T-cell (primary cell): Measurements from ENCODE around the gene ESRRG. TPM values are rescaled to one million over a fixed set of nuclear protein-coding genes. Genes with fewer than 3 reads are reported as not detected.
"Not testable (repeated sequence)": the region's sequence is repeated elsewhere in the genome, so short reads cannot be mapped to it uniquely, and the experiment has no call there.

Source experiments
- ATAC-seq, 4 experiments: fragments of 200-7000 bp in 3 of 4; fragments of 150-1000 bp in 1 of 4; cut with Tn5 transposase; replicated peaks in 1 of 4; 1 replicate in 3 of 4; 2 replicates in 1 of 4; pipeline ENCODE4 v1.10.0; 2021; ENCODE audit warnings: moderate library complexity in 3 of 4, mild to moderate bottlenecking in 2 of 4, moderate number of reproducible peaks in 1 of 4
- CTCF ChIA-PET, 2 donors: fragments of 300-600 bp; sonication (Branson Sonifier 250); formaldehyde crosslinking; loops; one replicate each; lab custom pipeline; 2022; ENCODE audit warnings: antibody characterized with exemption in 2 of 2; lab: Charles Lee
- POLR2A ChIA-PET, 2 donors: fragments of 300-600 bp; sonication (Branson Sonifier 250); formaldehyde crosslinking; loops; one replicate each; lab custom pipeline; 2022; ENCODE audit warnings: antibody characterized with exemption in 2 of 2; lab: Charles Lee
- DNase-seq, 35 experiments: peaks; one replicate each; pipeline versions ENCODE4 v3.0.0 to v3.0.0-alpha.2; 2013 to 2023
- H3K27ac ChIP-seq: one replicate; pipeline ENCODE4 v1.5.1; 2013; ENCODE audit warnings: low read length
- H3K27me3 ChIP-seq, 2 experiments: replicated peaks in 1 of 2; 1 replicate in 1 of 2; 2 replicates in 1 of 2; pipeline versions ENCODE4 v1.6.1 to v1.7.0; 2013; ENCODE audit warnings: low read length in 1 of 2, mixed read lengths in 1 of 2; ENCODE audit not compliant: control insufficient read depth in 2 of 2, insufficient read depth in 2 of 2; ENCODE audit errors: extremely low read depth in 1 of 2
- H3K36me3 ChIP-seq, 2 donors: 1 replicate in 1 of 2; 2 replicates in 1 of 2; pipeline versions ENCODE4 v1.6.1 to v1.7.0; 2013; ENCODE audit warnings: low read length in 1 of 2; ENCODE audit not compliant: control insufficient read depth in 2 of 2, insufficient read depth in 1 of 2; ENCODE audit errors: extremely low read depth in 1 of 2
- H3K4me1 ChIP-seq, 2 experiments: 1 replicate in 1 of 2; 2 replicates in 1 of 2; pipeline versions ENCODE4 v1.6.1 to v1.7.0; 2013; ENCODE audit warnings: low read length in 2 of 2, mixed read lengths in 1 of 2; ENCODE audit not compliant: insufficient read depth in 2 of 2, control insufficient read depth in 1 of 2; ENCODE audit errors: extremely low read depth in 1 of 2
- H3K4me3 ChIP-seq, 2 donors: 1 replicate in 1 of 2; 2 replicates in 1 of 2; pipeline versions ENCODE4 v1.5.1 to v1.7.0; 2013; ENCODE audit warnings: mild to moderate bottlenecking in 2 of 2, low read length in 1 of 2, moderate library complexity in 1 of 2; ENCODE audit not compliant: control insufficient read depth in 1 of 2; ENCODE audit errors: extremely low read depth in 1 of 2
- H3K9me3 ChIP-seq: 2 replicates; pipeline ENCODE4 v1.7.0; 2013
- H3K27ac Mint-ChIP-seq, 2 donors: one replicate each; pipeline ENCODE4 v1.8.0; 2020 to 2021; ENCODE audit warnings: mild to moderate bottlenecking in 2 of 2, mixed read lengths in 2 of 2
- H3K27me3 Mint-ChIP-seq, 2 donors: one replicate each; pipeline ENCODE4 v1.8.0; 2021 to 2022; ENCODE audit warnings: mixed read lengths in 2 of 2
- H3K36me3 Mint-ChIP-seq: one replicate; pipeline ENCODE4 v1.8.0; 2021; ENCODE audit warnings: mixed read lengths
- H3K4me1 Mint-ChIP-seq, 3 donors: one replicate each; pipeline ENCODE4 v1.8.0; 2020 to 2022; ENCODE audit warnings: mixed read lengths in 3 of 3, mild to moderate bottlenecking in 1 of 3
- H3K4me3 Mint-ChIP-seq, 3 donors: one replicate each; pipeline ENCODE4 v1.8.0; 2020 to 2022; ENCODE audit warnings: mild to moderate bottlenecking in 3 of 3, mixed read lengths in 3 of 3, moderate library complexity in 3 of 3
- H3K9me3 Mint-ChIP-seq, 3 donors: one replicate each; pipeline ENCODE4 v1.8.0; 2020 to 2022; ENCODE audit warnings: mixed read lengths in 3 of 3
- WGBS: methylation state at CpG from one replicate; pipeline ENCODE4 v1.1.5; 2013; ENCODE audit warnings: missing lambda C conversion rate; ENCODE audit not compliant: insufficient coverage; 5-methylcytosine and 5-hydroxymethylcytosine counted together
- total RNA-seq, 35 experiments: library from RNA in 6 of 35; stranded (reverse) in 6 of 35; fragments of 120-200 nt in 1 of 35; gene quantifications; one replicate each; pipeline versions ENCODE4 v1.2.1 to v1.2.4 and lab custom pipeline; 2013 to 2026

ESRRG gene
- total RNA-seq, 5 donors from 2014 or later (not counting 1 experiment from before 2014, with no cell fraction given), result 0.13 TPM; not detected in 4

GRCh38 chr1:216533776-216534175, 189.5 kb downstream of the ESRRG start:
- CTCF ChIA-PET, result no interaction called here
- Mint-ChIP-seq H3K27ac (no peak overlapping the region), H3K36me3 (no peaks in the 10 kb centered on the region), H3K9me3 (peaks cover 6 to 21% (median 13%) of the 10 kb centered on the region in 3 donors), H3K27me3 (no peaks in the 10 kb centered on the region), H3K4me3 (no peak overlapping the region), H3K4me1 (peaks cover 0 to 2% (median 0%) of the 10 kb centered on the region in 3 donors)
- H3K27me3 ChIP-seq, result no peaks in the 10 kb centered on the region
- H3K27ac ChIP-seq, result no peak overlapping the region
- H3K4me1 ChIP-seq, result no peaks in the 10 kb centered on the region
- no CpG with 5 or more reads among the region's 4 CpGs for WGBS
- no peak overlapping the region for H3K4me3 ChIP-seq
- POLR2A ChIA-PET, result no interaction called here
- ATAC-seq (no peak), DNase-seq (no peak)
- no peaks in the 10 kb centered on the region for H3K9me3 ChIP-seq
- H3K36me3 ChIP-seq, result no peaks in the 10 kb centered on the region

GRCh38 chr1:216532251-216532798, 190.9 kb downstream of the ESRRG start:
- H3K9me3 ChIP-seq, result no peaks in the 10 kb centered on the region

GRCh38 chr1:216531263-216532239, 191.7 kb downstream of the ESRRG start:
- POLR2A ChIA-PET, result no interaction called here
- Histone ChIP-seq H3K4me3 (no peak overlapping the region), H3K36me3 (no peaks in the 10 kb centered on the region), H3K27me3 (no peaks in the 10 kb centered on the region), H3K27ac (no peak overlapping the region), H3K9me3 (no peaks in the 10 kb centered on the region), H3K4me1 (no peaks in the 10 kb centered on the region)
- Mint-ChIP-seq H3K36me3 (no peaks in the 10 kb centered on the region), H3K4me3 (peak overlapping the region; percentile 3 to 26 (median 26)), H3K4me1 (peaks cover 0 to 2% (median 0%) of the 10 kb centered on the region in 3 donors), H3K27me3 (no peaks in the 10 kb centered on the region), H3K27ac (no peak overlapping the region), H3K9me3 (peaks cover 7 to 26% (median 11%) of the 10 kb centered on the region in 3 donors)
- DNase-seq (no peak), ATAC-seq (no peak)
- CTCF ChIA-PET, result no interaction called here
- WGBS, result 65% methylated on average over 4 of the region's 12 CpGs

More at GRCh38 chr1:216532251-216532798, 190.9 kb downstream of the ESRRG start:
- Mint-ChIP-seq H3K36me3 (no peaks in the 10 kb centered on the region), H3K27me3 (no peaks in the 10 kb centered on the region), H3K27ac (no peak overlapping the region), H3K9me3 (peaks cover 7 to 25% (median 11%) of the 10 kb centered on the region in 3 donors), H3K4me3 (no peak overlapping the region), H3K4me1 (peaks cover 0 to 2% (median 0%) of the 10 kb centered on the region in 3 donors)
- 95% methylated on average over 4 of the region's 9 CpGs for WGBS
- ChIA-PET CTCF (no interaction called here), POLR2A (no interaction called here)
- no peaks in the 10 kb centered on the region for H3K4me1 ChIP-seq
- ATAC-seq, result no peak
- no peak for DNase-seq
- no peaks in the 10 kb centered on the region for H3K36me3 ChIP-seq
- H3K4me3 ChIP-seq, result no peak overlapping the region
- no peaks in the 10 kb centered on the region for H3K27me3 ChIP-seq
- no peak overlapping the region for H3K27ac ChIP-seq

- H3K36me3 Mint-ChIP-seq, DNase-seq, H3K4me3 ChIP-seq, H3K4me1 Mint-ChIP-seq, ATAC-seq, H3K9me3 ChIP-seq, POLR2A ChIA-PET, H3K36me3 ChIP-seq, H3K27me3 Mint-ChIP-seq, H3K27me3 ChIP-seq, H3K27ac ChIP-seq, H3K4me3 Mint-ChIP-seq, H3K4me1 ChIP-seq, H3K27ac Mint-ChIP-seq: not testable (repeated sequence)
- WGBS, result no CpG with 5 or more reads among the region's 3 CpGs
- CTCF ChIA-PET, result interaction anchor here in 1 of 2 donors (0.7 kb wide), 1 partner anchor 26 kb away, joined by 4 read pairs; no protein-coding TSS in a partner anchor
- H3K9me3 Mint-ChIP-seq, result peaks cover 6 to 16% (median 11%) of the 10 kb centered on the region in 3 donors
Observed at GRCh38 chr1:216529851-216530250, 193.4 kb downstream of the ESRRG start.

GRCh38 chr1:216528816-216529215, 194.4 kb downstream of the ESRRG start:
- ATAC-seq, result no peak
- no peak overlapping the region for H3K27ac ChIP-seq
- no peaks in the 10 kb centered on the region for H3K9me3 ChIP-seq
- Mint-ChIP-seq H3K9me3 (peaks cover 6 to 14% (median 11%) of the 10 kb centered on the region in 3 donors), H3K27ac (no peak overlapping the region), H3K36me3 (no peaks in the 10 kb centered on the region), H3K27me3 (no peaks in the 10 kb centered on the region), H3K4me1 (peaks cover 0 to 2% (median 0%) of the 10 kb centered on the region in 3 donors), H3K4me3 (no peak overlapping the region)
- no peaks in the 10 kb centered on the region for H3K4me1 ChIP-seq
- no peak overlapping the region for H3K4me3 ChIP-seq
- CTCF ChIA-PET, result no interaction called here
- no peaks in the 10 kb centered on the region for H3K27me3 ChIP-seq
- POLR2A ChIA-PET, result no interaction called here
- no peak for DNase-seq
- H3K36me3 ChIP-seq, result no peaks in the 10 kb centered on the region
- WGBS, result no CpG with 5 or more reads among the region's 1 CpG

- H3K36me3 Mint-ChIP-seq, result no peaks in the 10 kb centered on the region
- POLR2A ChIA-PET, result no interaction called here
Observed at GRCh38 chr1:216523449-216524190, 199.6 kb downstream of the ESRRG start.

More at GRCh38 chr1:216523449-216524190, 199.6 kb downstream of the ESRRG start:
- no peaks in the 10 kb centered on the region for H3K4me1 Mint-ChIP-seq
- no peak overlapping the region for H3K4me3 ChIP-seq
- H3K27me3 Mint-ChIP-seq, result no peaks in the 10 kb centered on the region
- no peaks in the 10 kb centered on the region for H3K36me3 ChIP-seq
- H3K9me3 ChIP-seq, result no peaks in the 10 kb centered on the region
- no peaks in the 10 kb centered on the region for H3K27me3 ChIP-seq
- H3K4me3 Mint-ChIP-seq, result no peak overlapping the region
- DNase-seq, result no peak
- no peak overlapping the region for H3K27ac Mint-ChIP-seq
- H3K9me3 Mint-ChIP-seq, result peaks cover 4 to 10% (median 6%) of the 10 kb centered on the region in 3 donors
- H3K27ac ChIP-seq, result no peak overlapping the region
- WGBS, result 82% methylated on average over 1 of the region's 4 CpGs
- no peak for ATAC-seq
- no peaks in the 10 kb centered on the region for H3K4me1 ChIP-seq
- CTCF ChIA-PET, result no interaction called here
